Esophagus muscularis mucosa (tissue), 4 donors: ENCODE data around the gene HS6ST3. TPM values are rescaled to one million over a fixed set of nuclear protein-coding genes. Genes with fewer than 3 reads are reported as not detected.

Experiments used
- DNase-seq: peaks from one replicate; pipeline ENCODE4 v3.0.0-alpha.2; 2017; ENCODE audit errors: extremely low spot score
- H3K27ac ChIP-seq, 4 donors: fragments of 200-600 bp; sonication (generic); replicated peaks in 1 of 4; 1 replicate in 3 of 4; 2 replicates in 1 of 4; pipeline ENCODE4 v1.5.1; 2016 to 2019; ENCODE audit warnings: mild to moderate bottlenecking in 1 of 4
- H3K27me3 ChIP-seq, 4 donors: fragments of 200-600 bp; sonication (generic); one replicate each; pipeline versions ENCODE4 v1.5.1 to v1.6.0; 2016 to 2019
- H3K36me3 ChIP-seq, 4 donors: fragments of 200-600 bp; sonication (generic); one replicate each; pipeline ENCODE4 v1.5.1; 2016 to 2019
- H3K4me1 ChIP-seq, 4 donors: fragments of 200-600 bp; sonication (generic); one replicate each; pipeline ENCODE4 v1.5.1; 2016 to 2019
- H3K4me3 ChIP-seq, 4 donors: fragments of 200-600 bp; sonication (generic); 1 replicate in 2 of 4; 2 replicates in 2 of 4; pipeline ENCODE4 v1.5.1; 2016 to 2019; ENCODE audit warnings: mild to moderate bottlenecking in 4 of 4, moderate library complexity in 1 of 4
- H3K9me3 ChIP-seq, 4 donors: fragments of 200-600 bp; sonication (generic); 1 replicate in 3 of 4; 2 replicates in 1 of 4; pipeline ENCODE4 v1.5.1; 2016 to 2019
- CTCF ChIP-seq, 3 experiments: fragments of 200-600 bp in 2 of 3; fragments of 450-650 bp in 1 of 3; sonication (generic) in 2 of 3; IDR thresholded peaks; one replicate each; pipeline ENCODE4 v1.5.1; 2017 to 2019; ENCODE audit warnings: antibody characterized with exemption in 3 of 3, mild to moderate bottlenecking in 2 of 3, moderate library complexity in 1 of 3
- EP300 ChIP-seq: sonication (generic); formaldehyde crosslinking; IDR thresholded peaks from one replicate; pipeline ENCODE4 v1.6.1; 2017; ENCODE audit warnings: antibody characterized with exemption
- POLR2A ChIP-seq: fragments of 450-650 bp; IDR thresholded peaks from one replicate; pipeline ENCODE4 v1.6.1; 2017; ENCODE audit warnings: antibody characterized with exemption, moderate library complexity, mild to moderate bottlenecking, low read depth
- POLR2AphosphoS5 ChIP-seq, 2 donors: sonication (generic); formaldehyde crosslinking; IDR thresholded peaks; one replicate each; pipeline ENCODE4 v1.6.1; 2017; ENCODE audit warnings: antibody characterized with exemption in 2 of 2
- WGBS: methylation state at CpG from one replicate; pipeline ENCODE4 v1.1.5; 2018; 5-methylcytosine and 5-hydroxymethylcytosine counted together
- intact Hi-C: fragments of 100-400 bp; cut with DNase I; formaldehyde crosslinking; loops from one replicate; pipeline ENCODE4 v1.15.1; 2023
- total RNA-seq, 4 donors: library from RNA; depleted of rRNA; stranded (reverse); fragments of >200 nt; gene quantifications; one replicate each; pipeline versions ENCODE4 v1.1.0 to v1.2.1, GENCODE V29; 2016

Gene HS6ST3
- total RNA-seq, 4 donors from 2014 or later, result 4.6 to 12.4 (median 7.9) TPM

- DNase-seq, result no peak
- Histone ChIP-seq H3K27ac (no peak overlapping the region), H3K27me3 (no peaks in the 10 kb centered on the region), H3K4me1 (no peaks in the 10 kb centered on the region), H3K36me3 (no peaks in the 10 kb centered on the region), H3K4me3 (no peak overlapping the region), H3K9me3 (peaks cover 0 to under 1% (median 0%) of the 10 kb centered on the region in 4 donors)
- intact Hi-C loops, result no loop called here
- no peak for TF ChIP-seq EP300
- no peak for TF ChIP-seq POLR2A
- TF ChIP-seq POLR2AphosphoS5 (IDR thresholded peaks at IDR 0.05), result no peak
- TF ChIP-seq CTCF (IDR thresholded peaks at IDR 0.05), result no peak
- 51% methylated on average over 3 of the region's 3 CpGs for WGBS
Observed at GRCh38 chr13:96783511-96783910, 693.6 kb downstream of the HS6ST3 start.

- TF ChIP-seq POLR2A (no peak), POLR2AphosphoS5 (IDR thresholded peaks at IDR 0.05) (no peak), EP300 (no peak), CTCF (IDR thresholded peaks at IDR 0.05) (no peak)
- no peak for DNase-seq
- Histone ChIP-seq H3K9me3 (no peaks in the 10 kb centered on the region), H3K27ac (no peak overlapping the region), H3K4me3 (no peak overlapping the region), H3K27me3 (no peaks in the 10 kb centered on the region), H3K4me1 (no peaks in the 10 kb centered on the region), H3K36me3 (no peaks in the 10 kb centered on the region)
- intact Hi-C loops, result no loop called here
- WGBS, result 93% methylated on average over 3 of the region's 3 CpGs
Observed at GRCh38 chr13:96785986-96786385, 696.1 kb downstream of the HS6ST3 start.

GRCh38 chr13:96792188-96792587, 702.3 kb downstream of the HS6ST3 start:
- H3K27me3 ChIP-seq, result no peaks in the 10 kb centered on the region
- no peaks in the 10 kb centered on the region for H3K9me3 ChIP-seq
- TF ChIP-seq POLR2A (no peak), CTCF (IDR thresholded peaks at IDR 0.05) (no peak), EP300 (no peak), POLR2AphosphoS5 (IDR thresholded peaks at IDR 0.05) (no peak)
- H3K36me3 ChIP-seq, result no peaks in the 10 kb centered on the region
- no peak overlapping the region for H3K27ac ChIP-seq
- H3K4me1 ChIP-seq, result no peaks in the 10 kb centered on the region
- intact Hi-C loops, result no loop called here
- 74% methylated on average over 3 of the region's 3 CpGs for WGBS
- no peak for DNase-seq
- H3K4me3 ChIP-seq, result no peak overlapping the region

- Histone ChIP-seq H3K27ac (no peak overlapping the region), H3K27me3 (no peaks in the 10 kb centered on the region), H3K36me3 (no peaks in the 10 kb centered on the region), H3K4me1 (no peaks in the 10 kb centered on the region), H3K9me3 (no peaks in the 10 kb centered on the region), H3K4me3 (no peak overlapping the region)
- 49% methylated on average over 8 of the region's 8 CpGs for WGBS
- DNase-seq, result no peak
- TF ChIP-seq EP300, result no peak
- TF ChIP-seq POLR2AphosphoS5 (IDR thresholded peaks at IDR 0.05), result no peak
- TF ChIP-seq CTCF (IDR thresholded peaks at IDR 0.05), result no peak
- no peak for TF ChIP-seq POLR2A
- intact Hi-C loops, result no loop called here
Observed at GRCh38 chr13:96792736-96793403, 703.0 kb downstream of the HS6ST3 start.

GRCh38 chr13:96793404-96793755, 703.5 kb downstream of the HS6ST3 start:
- no peak for DNase-seq
- no peak for TF ChIP-seq EP300
- TF ChIP-seq POLR2AphosphoS5 (IDR thresholded peaks at IDR 0.05), result no peak
- no peak for TF ChIP-seq CTCF (IDR thresholded peaks at IDR 0.05)
- TF ChIP-seq POLR2A, result no peak
- WGBS, result 55% methylated on average over 4 of the region's 4 CpGs
- H3K4me3 ChIP-seq, result no peak overlapping the region
- H3K4me1 ChIP-seq, result no peaks in the 10 kb centered on the region
- H3K27me3 ChIP-seq, result no peaks in the 10 kb centered on the region
- no peak overlapping the region for H3K27ac ChIP-seq
- intact Hi-C loops, result no loop called here
- no peaks in the 10 kb centered on the region for H3K9me3 ChIP-seq
- no peaks in the 10 kb centered on the region for H3K36me3 ChIP-seq
